NB4 (cell line): ENCODE data around the gene LAIR1.

Experiments used
- CTCF ChIP-seq: IDR thresholded peaks from one replicate; pipeline ENCODE4 v1.5.1; 2012; ENCODE audit warnings: low read depth, low read length
- MAX ChIP-seq: IDR thresholded peaks from 2 replicates; pipeline ENCODE4 v1.6.1; 2011; ENCODE audit warnings: low read depth, low read length
- POLR2A ChIP-seq: IDR thresholded peaks from 2 replicates; pipeline ENCODE4 v1.6.1; 2011; ENCODE audit warnings: mild to moderate bottlenecking; ENCODE audit not compliant: insufficient read length; ENCODE audit errors: extremely low read depth

GRCh38 chr19:54388802-54389139 lies 24.0 kb upstream of the LAIR1 start:
- TF ChIP-seq CTCF (no peak), POLR2A (no peak), MAX (0 out of 2 replicates have a peak, but pooled peaks have one; percentile 14)
